Nephron (organoid): ENCODE measurements around the gene ITPR1.
A peak's percentile ranks its signal among the peaks of the same experiment; 100 is the strongest.

Experiments
- H3K27ac Mint-ChIP-seq, 3 experiments: 2 replicates each; pipeline ENCODE4 v1.8.0; 2020; ENCODE audit warnings: mixed read lengths in 3 of 3, mild to moderate bottlenecking in 2 of 3, moderate library complexity in 1 of 3
- H3K27me3 Mint-ChIP-seq: 2 replicates; pipeline ENCODE4 v1.8.0; 2021; ENCODE audit warnings: low read depth, mild to moderate bottlenecking, moderate library complexity, mixed read lengths
- H3K36me3 Mint-ChIP-seq: 2 replicates; pipeline ENCODE4 v1.8.0; 2020; ENCODE audit warnings: low read depth, mixed read lengths
- H3K4me1 Mint-ChIP-seq: 2 replicates; pipeline ENCODE4 v1.8.0; 2020; ENCODE audit warnings: mixed read lengths
- H3K4me3 Mint-ChIP-seq, 3 experiments: 2 replicates each; pipeline ENCODE4 v1.8.0; 2020; ENCODE audit warnings: mild to moderate bottlenecking in 3 of 3, mixed read lengths in 3 of 3, moderate library complexity in 2 of 3
- H3K9me3 Mint-ChIP-seq: 2 replicates; pipeline ENCODE4 v1.8.0; 2020; ENCODE audit warnings: mixed read lengths
- TF ChIP-seq, protein P1 (sequence below), 3 experiments: fragments of 200-600 bp; sonication (generic); IDR thresholded peaks; one replicate each; pipeline ENCODE4 v1.5.0; 2021; ENCODE audit warnings: antibody characterized with exemption in 3 of 3; ENCODE audit not compliant: unreplicated experiment in 3 of 3

The ITPR1 gene

DNA sequence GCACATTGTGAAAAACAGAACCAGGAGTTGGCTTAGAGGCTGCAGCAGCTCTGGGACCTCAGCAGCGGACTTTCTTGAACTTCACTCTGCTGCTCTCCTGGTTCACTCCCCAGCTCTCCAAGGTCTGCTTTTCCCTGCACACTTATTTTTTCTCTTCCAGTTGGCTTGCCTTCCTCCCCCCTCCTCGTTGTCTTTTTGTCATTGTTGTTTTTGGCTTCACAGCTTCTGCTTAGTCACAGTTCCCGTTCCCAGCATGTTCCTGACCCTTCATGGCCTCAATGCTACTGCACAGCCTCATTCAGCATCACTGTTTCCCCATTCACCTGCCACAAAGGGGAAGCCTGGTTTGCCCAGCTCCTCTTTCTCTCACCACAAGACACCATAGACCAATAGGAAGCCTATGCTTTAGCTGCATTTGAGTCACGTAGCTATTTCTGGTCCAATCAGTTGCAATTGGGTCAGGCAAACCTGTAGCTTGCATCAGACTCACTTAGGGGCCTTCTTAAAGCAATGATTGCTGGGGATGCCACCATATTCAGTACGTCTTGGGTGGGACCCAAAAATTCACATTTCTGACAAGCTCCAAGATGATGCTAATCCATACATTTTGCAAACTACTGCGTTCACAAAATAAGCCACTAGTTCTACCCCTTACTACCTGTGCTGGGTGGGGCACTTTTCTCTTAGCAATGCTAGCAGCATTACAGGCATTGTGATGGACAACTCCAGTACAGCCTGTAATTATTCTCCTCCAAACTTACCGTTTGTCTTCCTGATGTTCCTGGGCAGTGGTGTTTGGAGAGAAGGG is 18.3 kb upstream of the ITPR1 start:
- Mint-ChIP-seq H3K4me3 (no peak overlapping the region), H3K27ac (peak overlapping the region in 1 of 3 experiments; percentile 9), H3K27me3 (no peaks in the 10 kb centered on the region), H3K9me3 (no peaks in the 10 kb centered on the region), H3K4me1 (no peaks in the 10 kb centered on the region), H3K36me3 (no peaks in the 10 kb centered on the region)
- TF ChIP-seq, protein P1, sequence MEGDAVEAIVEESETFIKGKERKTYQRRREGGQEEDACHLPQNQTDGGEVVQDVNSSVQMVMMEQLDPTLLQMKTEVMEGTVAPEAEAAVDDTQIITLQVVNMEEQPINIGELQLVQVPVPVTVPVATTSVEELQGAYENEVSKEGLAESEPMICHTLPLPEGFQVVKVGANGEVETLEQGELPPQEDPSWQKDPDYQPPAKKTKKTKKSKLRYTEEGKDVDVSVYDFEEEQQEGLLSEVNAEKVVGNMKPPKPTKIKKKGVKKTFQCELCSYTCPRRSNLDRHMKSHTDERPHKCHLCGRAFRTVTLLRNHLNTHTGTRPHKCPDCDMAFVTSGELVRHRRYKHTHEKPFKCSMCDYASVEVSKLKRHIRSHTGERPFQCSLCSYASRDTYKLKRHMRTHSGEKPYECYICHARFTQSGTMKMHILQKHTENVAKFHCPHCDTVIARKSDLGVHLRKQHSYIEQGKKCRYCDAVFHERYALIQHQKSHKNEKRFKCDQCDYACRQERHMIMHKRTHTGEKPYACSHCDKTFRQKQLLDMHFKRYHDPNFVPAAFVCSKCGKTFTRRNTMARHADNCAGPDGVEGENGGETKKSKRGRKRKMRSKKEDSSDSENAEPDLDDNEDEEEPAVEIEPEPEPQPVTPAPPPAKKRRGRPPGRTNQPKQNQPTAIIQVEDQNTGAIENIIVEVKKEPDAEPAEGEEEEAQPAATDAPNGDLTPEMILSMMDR (IDR thresholded peaks at IDR 0.05; ENCODE audit: unreplicated experiment in 3 of 3) = no peak

DNA sequence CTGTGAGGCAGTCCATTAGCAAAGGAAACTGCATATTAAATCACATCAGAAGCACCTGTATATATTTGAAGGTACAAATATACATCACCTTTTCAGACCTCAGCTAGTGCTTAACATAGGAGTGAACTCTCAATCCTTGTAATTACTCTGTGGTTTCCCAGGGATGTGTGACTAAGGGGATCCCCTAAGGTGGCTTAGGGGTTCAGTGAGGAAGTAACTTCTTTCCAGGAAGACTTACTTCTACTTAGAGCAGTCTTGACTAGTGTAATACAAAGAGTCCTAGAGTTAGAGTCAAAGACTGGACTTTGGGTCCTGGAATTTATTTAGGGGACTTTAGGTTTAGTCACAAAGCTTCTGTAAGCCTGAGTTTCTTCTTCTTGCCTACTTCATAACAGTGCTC is 17.3 kb upstream of the ITPR1 start:
- H3K36me3 Mint-ChIP-seq = no peaks in the 10 kb centered on the region
- H3K27ac Mint-ChIP-seq = no peak overlapping the region
- no peaks in the 10 kb centered on the region for H3K27me3 Mint-ChIP-seq
- H3K4me1 Mint-ChIP-seq = no peaks in the 10 kb centered on the region
- TF ChIP-seq, protein P1 (IDR thresholded peaks at IDR 0.05; ENCODE audit: unreplicated experiment in 3 of 3) = no peak
- no peak overlapping the region for H3K4me3 Mint-ChIP-seq
- no peaks in the 10 kb centered on the region for H3K9me3 Mint-ChIP-seq

DNA sequence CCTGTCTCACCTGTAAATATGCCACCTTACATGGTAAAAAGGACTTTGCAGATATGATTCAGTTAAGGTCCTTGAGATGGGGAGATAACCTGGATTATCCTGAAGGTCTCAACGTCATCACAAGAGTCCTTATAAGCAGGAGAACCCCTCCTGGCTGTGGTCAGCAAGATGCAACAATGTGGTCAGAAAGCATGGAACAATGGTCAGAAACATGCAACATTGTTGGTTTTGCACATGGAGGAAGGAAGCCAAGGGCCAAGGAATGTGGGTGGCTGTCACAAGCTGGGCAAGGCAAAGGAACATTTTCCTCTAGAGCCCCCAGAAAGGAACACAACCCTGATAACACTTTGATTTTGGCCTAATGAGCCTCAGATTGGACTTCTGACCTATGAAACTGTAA is 16.7 kb upstream of the ITPR1 start:
- Mint-ChIP-seq H3K4me3 (no peak overlapping the region), H3K36me3 (no peaks in the 10 kb centered on the region), H3K9me3 (no peaks in the 10 kb centered on the region), H3K27me3 (no peaks in the 10 kb centered on the region), H3K27ac (no peak overlapping the region), H3K4me1 (no peaks in the 10 kb centered on the region)
- TF ChIP-seq, protein P1 (IDR thresholded peaks at IDR 0.05; ENCODE audit: unreplicated experiment in 3 of 3) = no peak

DNA sequence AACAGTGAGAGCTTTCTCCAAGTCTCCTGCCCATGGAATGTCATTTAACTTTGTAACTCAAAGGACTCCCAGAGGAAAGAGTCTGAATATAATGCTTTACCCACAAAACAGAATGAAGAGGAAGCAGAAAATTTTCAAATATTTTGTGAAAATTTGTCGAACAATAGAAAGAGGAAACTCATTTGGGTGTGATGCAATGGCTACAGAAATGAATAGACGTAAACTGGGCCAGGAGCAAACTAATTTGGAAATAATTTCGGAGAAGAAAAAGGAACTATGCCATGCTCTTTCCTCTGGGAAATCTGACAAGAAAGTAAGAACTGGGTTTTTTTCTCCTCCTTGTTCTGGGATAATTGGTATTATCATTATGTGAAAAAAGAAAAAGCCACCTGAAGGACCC is 14.9 kb upstream of the ITPR1 start:
- TF ChIP-seq, protein P1 (IDR thresholded peaks at IDR 0.05; ENCODE audit: unreplicated experiment in 3 of 3) = no peak
- Mint-ChIP-seq H3K4me3 (no peak overlapping the region), H3K4me1 (no peaks in the 10 kb centered on the region), H3K27me3 (no peaks in the 10 kb centered on the region), H3K27ac (no peak overlapping the region), H3K36me3 (no peaks in the 10 kb centered on the region), H3K9me3 (no peaks in the 10 kb centered on the region)

DNA sequence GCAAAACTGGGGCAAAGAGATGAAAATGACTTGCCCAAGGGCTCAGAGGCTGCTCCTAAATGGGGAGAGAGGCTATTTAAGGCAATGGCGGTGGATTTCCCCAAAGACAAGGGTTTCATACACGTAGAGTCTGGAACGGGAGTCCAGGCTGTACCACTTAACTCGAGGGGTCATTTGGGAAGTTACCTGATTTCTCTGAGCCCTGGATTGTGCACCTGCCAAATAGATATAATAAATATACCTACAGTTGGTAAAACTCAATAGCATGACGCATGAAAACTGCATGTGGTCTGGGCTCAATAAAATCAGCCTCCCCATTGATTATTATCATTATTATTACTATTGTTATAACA is 1.3 kb upstream of the ITPR1 start:
- Mint-ChIP-seq H3K27me3 (peaks cover 14% of the 10 kb centered on the region), H3K27ac (peak overlapping the region in 2 of 3 experiments; percentile 77 to 89), H3K36me3 (peaks cover 7% of the 10 kb centered on the region), H3K4me3 (peak overlapping the region; percentile 93 to 96 (median 95)), H3K4me1 (peaks cover 34% of the 10 kb centered on the region), H3K9me3 (no peaks in the 10 kb centered on the region)
- TF ChIP-seq, protein P1 (IDR thresholded peaks at IDR 0.05; ENCODE audit: unreplicated experiment in 3 of 3) = no peak
